ENCODE measurements around the gene CNPY1. TPM values are rescaled to one million over a fixed set of nuclear protein-coding genes. Genes with fewer than 3 reads are reported as not detected.

CNPY1 gene
- total RNA-seq, result not detected

GRCh38 chr7:155546449-155546848, at the start of gene CNPY1:
CNPY1 (minus strand) TSS chr7:155546559; CDS start chr7:155545929, 630 bp downstream.

DNA sequence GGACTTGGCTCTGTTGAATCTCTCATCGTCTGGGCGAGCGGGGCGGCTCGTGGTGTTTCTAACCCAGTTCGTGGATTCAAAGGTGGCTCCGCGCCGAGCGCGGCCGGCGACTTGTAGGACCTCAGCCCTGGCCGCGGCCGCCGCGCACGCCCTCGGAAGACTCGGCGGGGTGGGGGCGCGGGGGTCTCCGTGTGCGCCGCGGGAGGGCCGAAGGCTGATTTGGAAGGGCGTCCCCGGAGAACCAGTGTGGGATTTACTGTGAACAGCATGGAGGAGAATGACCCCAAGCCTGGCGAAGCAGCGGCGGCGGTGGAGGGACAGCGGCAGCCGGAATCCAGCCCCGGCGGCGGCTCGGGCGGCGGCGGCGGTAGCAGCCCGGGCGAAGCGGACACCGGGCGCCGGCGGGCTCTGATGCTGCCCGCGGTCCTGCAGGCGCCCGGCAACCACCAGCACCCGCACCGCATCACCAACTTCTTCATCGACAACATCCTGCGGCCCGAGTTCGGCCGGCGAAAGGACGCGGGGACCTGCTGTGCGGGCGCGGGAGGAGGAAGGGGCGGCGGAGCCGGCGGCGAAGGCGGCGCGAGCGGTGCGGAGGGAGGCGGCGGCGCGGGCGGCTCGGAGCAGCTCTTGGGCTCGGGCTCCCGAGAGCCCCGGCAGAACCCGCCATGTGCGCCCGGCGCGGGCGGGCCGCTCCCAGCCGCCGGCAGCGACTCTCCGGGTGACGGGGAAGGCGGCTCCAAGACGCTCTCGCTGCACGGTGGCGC, 88.1 kb downstream of the CNPY1 start, which contains the start of gene EN2:
TSS of gene EN2 (plus strand) at position 19 of the 767 bp plus-strand sequence. CDS start at position 268, 249 bp downstream.

Other genes with a start within 250 kb of the CNPY1 start
- 90.6 TPM for gene INSIG1, start 248.7 kb downstream of the CNPY1 start, total RNA-seq
- gene EN2, start 88.4 kb downstream of the CNPY1 start, total RNA-seq, result 0.11 TPM
- gene RBM33, start 98.1 kb upstream of the CNPY1 start, total RNA-seq, result 72.1 TPM